ENCODE data around the gene TRAF1. TPM values are rescaled to one million over a fixed set of nuclear protein-coding genes. Genes with fewer than 3 reads are reported as not detected.

Gene TRAF1
- total and polyA plus RNA-seq, 11 donors, result 0.93 to 7.8 (median 1.8) TPM

GRCh38 chr9:120878188-120879130, 48.1 kb downstream of the TRAF1 start:
- WGBS, 4 donors, result 77 to 85% (median 84%) methylated on average over 8 of the region's 8 CpGs
- Histone ChIP-seq H3K4me1 (peaks cover 0 to 20% (median 6%) of the 10 kb centered on the region in 12 donors), H3K4me3 (peak overlapping the region in 4 of 12 donors; percentile 75 to 86 (median 82)), H3K27me3 (no peaks in the 10 kb centered on the region), H3K9me3 (no peaks in the 10 kb centered on the region), H3K27ac (peak overlapping the region in 2 of 12 donors; percentile 97), H3K36me3 (peaks cover 0 to 10% (median 0%) of the 10 kb centered on the region in 9 donors)
- intact Hi-C loops (cut with DNase I), result loop anchor here in 7 of 10 donors (5.0 to 10.0 kb wide), 6 partner anchors 36 to 186 kb away; partner anchors contain the start of genes TRAF1 (in 2 of the 7), MEGF9 (in 1 of the 7) and PSMD5 (in 1 of the 7)
- no peak for TF ChIP-seq CTCF (IDR thresholded peaks at IDR 0.05)
- TF ChIP-seq POLR2A (IDR thresholded peaks at IDR 0.05), result no peak
- DNase-seq (no peak), ATAC-seq (no peak)

- 2 to 5% (median 3%) methylated on average over 27 to 63 of the region's 63 CpGs for WGBS, 4 donors
- peaks cover 0 to 20% (median 6%) of the 10 kb centered on the region in 12 donors for H3K4me1 ChIP-seq
- peak; percentile 51 to 88 (median 73) for DNase-seq
- peak in 3 of 4 donors; percentile 36 to 54 (median 52) for ATAC-seq
- H3K36me3 ChIP-seq, result peaks cover 0 to 18% (median 0%) of the 10 kb centered on the region in 9 donors
- H3K9me3 ChIP-seq, result no peaks in the 10 kb centered on the region
- intact Hi-C loops (cut with DNase I), result loop anchor here (2.0 to 10.0 kb wide), 7 partner anchors 35 to 187 kb away; partner anchors contain the start of genes TRAF1 (in 2 of the 10), MEGF9 (in 1 of the 10) and PSMD5 (in 1 of the 10)
- H3K4me3 ChIP-seq, result peak overlapping the region; percentile 35 to 86 (median 75)
- no peak for TF ChIP-seq POLR2A (IDR thresholded peaks at IDR 0.05)
- TF ChIP-seq CTCF (IDR thresholded peaks at IDR 0.05), result peak in 5 of 12 donors; percentile 5 to 33 (median 13)
- no peaks in the 10 kb centered on the region for H3K27me3 ChIP-seq
- peak overlapping the region; percentile 82 to 97 (median 92) for H3K27ac ChIP-seq
Measured at GRCh38 chr9:120877276-120878034, 49.1 kb downstream of the TRAF1 start.

GRCh38 chr9:120876842-120877240, 49.8 kb downstream of the TRAF1 start, which contains the start of gene PHF19:
TSS of gene PHF19 (minus strand) at chr9:120877188. CDS start at chr9:120874741, 2,447 bp downstream.
- intact Hi-C loops (cut with DNase I), result loop anchor here (2.0 to 10.0 kb wide), 7 partner anchors 35 to 188 kb away; partner anchors contain the start of genes TRAF1 (in 2 of the 10), MEGF9 (in 1 of the 10) and PSMD5 (in 1 of the 10)

More at GRCh38 chr9:120876842-120877240, 49.8 kb downstream of the TRAF1 start, which contains the start of gene PHF19:
- Histone ChIP-seq H3K9me3 (no peaks in the 10 kb centered on the region), H3K36me3 (peaks cover 0 to 23% (median 4%) of the 10 kb centered on the region in 9 donors), H3K4me1 (peaks cover 0 to 20% (median 6%) of the 10 kb centered on the region in 12 donors), H3K4me3 (peak within 1 kb of the TSS; percentile 42 to 86 (median 75)), H3K27me3 (no peaks in the 10 kb centered on the region), H3K27ac (peak within 1 kb of the TSS; percentile 82 to 97 (median 92))
- ATAC-seq, result peak in 3 of 4 donors; percentile 14 to 35 (median 16)
- peak in 4 of 5 donors; percentile 44 to 77 (median 48) for DNase-seq
- 0 to 1% (median 1%) methylated on average over 18 to 45 of the region's 45 CpGs for WGBS, 4 donors
- no peak for TF ChIP-seq POLR2A (IDR thresholded peaks at IDR 0.05)
- no peak for TF ChIP-seq CTCF (IDR thresholded peaks at IDR 0.05)
